GM12873 (cell line): ENCODE measurements around the gene NRG4.

Experiments used
- CTCF ChIP-seq: IDR thresholded peaks from 2 replicates; pipeline ENCODE4 v1.5.1; 2012; ENCODE audit warnings: low read depth, mild to moderate bottlenecking, moderate library complexity, low read length, control low read depth; ENCODE audit not compliant: insufficient read depth; ENCODE audit errors: missing control alignments

The NRG4 gene, protein sequence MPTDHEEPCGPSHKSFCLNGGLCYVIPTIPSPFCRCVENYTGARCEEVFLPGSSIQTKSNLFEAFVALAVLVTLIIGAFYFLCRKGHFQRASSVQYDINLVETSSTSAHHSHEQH

GRCh38 chr15:76011627-76012551, at the start of gene NRG4:
Gene NRG4, minus strand, starts transcription at chr15:76012424. Its CDS starts 1,194 bp downstream, at chr15:76011230.
- no peak for TF ChIP-seq CTCF

GRCh38 chr15:76061700-76062099, 49.5 kb upstream of the NRG4 start:
- TF ChIP-seq CTCF: no peak

GRCh38 chr15:76060118-76060989, 48.1 kb upstream of the NRG4 start:
- no peak for TF ChIP-seq CTCF

DNA sequence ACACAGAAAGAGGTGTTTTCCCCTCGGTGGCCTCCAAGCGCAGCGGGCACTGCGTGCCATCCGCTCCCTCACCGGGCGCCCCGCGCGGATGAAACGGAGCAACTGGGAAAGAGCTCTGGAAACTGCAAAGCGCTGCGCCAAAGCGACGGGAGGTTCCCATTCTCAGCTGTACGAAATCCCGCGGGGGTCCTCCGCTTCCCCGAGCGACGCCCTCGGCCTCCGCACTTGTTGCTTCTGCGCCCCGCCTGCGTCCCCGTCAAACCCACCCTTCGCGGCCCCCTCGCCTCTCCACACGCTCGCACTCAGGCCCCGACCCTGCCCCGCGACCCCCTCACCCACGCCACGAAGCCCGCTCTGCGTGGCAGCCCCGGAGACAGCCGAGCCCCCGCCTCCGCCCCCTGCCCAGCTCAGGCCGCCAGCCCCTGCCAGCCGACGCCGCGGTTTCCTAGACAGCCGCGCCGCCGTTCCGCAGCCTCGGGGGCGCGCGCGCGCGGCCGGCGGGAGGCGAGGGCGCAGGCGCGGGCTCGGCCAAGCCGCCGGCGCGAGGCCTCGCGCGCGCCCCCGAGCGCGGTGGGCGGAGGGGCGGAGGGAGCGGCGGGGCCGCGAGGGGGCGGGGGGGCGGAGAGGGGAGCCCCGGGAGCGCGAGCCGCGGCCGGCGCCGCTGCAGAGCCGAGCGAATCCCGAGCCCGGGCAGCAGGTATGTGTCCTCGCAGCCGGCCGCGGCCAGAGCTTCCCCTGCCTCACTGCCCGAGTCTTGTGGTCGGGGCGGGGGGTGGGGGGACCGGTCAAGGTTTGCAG, 47.3 kb upstream of the NRG4 start, which contains the start of gene TMEM266:
Gene TMEM266, plus strand, starts transcription at position 666 of the 798 bp plus-strand sequence. CDS start 74,279 bp downstream, outside the sequence.
- TF ChIP-seq CTCF: peak; percentile 13

- TF ChIP-seq CTCF: peak; percentile 40
Observed at GRCh38 chr15:76058714-76059319, 46.6 kb upstream of the NRG4 start.

GRCh38 chr15:76057332-76058000, 45.2 kb upstream of the NRG4 start:
- TF ChIP-seq CTCF: peak; percentile 70
